ENCODE measurements around the gene CTNNA1. TPM values are rescaled to one million over a fixed set of nuclear protein-coding genes. Genes with fewer than 3 reads are reported as not detected.

Gene CTNNA1
- total and polyA plus RNA-seq, 9 of the 15 experiments (the other 6 are each of a cell fraction or from before 2014, with no cell fraction given) = 29.6 to 117 (median 89.1) TPM

DNA sequence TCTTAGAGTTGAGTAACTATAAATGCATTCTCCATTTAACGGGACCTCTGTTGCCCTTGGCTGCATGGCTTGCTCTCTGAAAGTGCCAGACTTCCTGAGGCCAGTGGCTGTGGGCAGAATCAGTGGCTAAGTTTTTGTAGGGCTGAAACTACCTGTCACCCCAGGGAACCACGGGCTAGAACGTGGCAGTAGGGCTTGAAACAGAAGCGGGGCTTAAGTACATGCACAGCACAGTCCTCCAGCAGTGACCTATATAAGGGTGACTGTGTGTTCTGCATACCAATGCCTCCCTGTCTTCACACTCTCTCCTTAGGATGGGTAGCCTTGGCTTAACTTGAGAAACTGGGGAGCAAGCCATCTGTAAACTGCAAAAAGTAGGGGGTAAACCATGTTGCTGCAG lies 165.5 kb downstream of the CTNNA1 start:
- no peaks in the 10 kb centered on the region for H3K27me3 ChIP-seq (ENCODE audit: control insufficient read depth in 2 of 2, insufficient read depth in 2 of 2, low read length in 2 of 2)
- ChIA-PET POLR2A (no interaction called here), CTCF (ENCODE audit: low intra/inter-chr PET ratio) (no interaction called here)
- no peak for DNase-seq (ENCODE audit: extremely low read depth in 1 of 4, low spot score in 3 of 4)
- ATAC-seq = no peak
- BruUV-seq (replicated peaks) = no TSS peak
- H3K27ac ChIP-seq (ENCODE audit: extremely low read depth, low read depth, low read length) = no peak overlapping the region
- WGBS (ENCODE audit: insufficient coverage, low coverage, missing lambda C conversion rate) = 76% methylated on average over 4 of the region's 4 CpGs
- no peaks in the 10 kb centered on the region for H3K4me1 ChIP-seq (replicated peaks in 1 of 2; ENCODE audit: control insufficient read depth in 2 of 2, insufficient read depth in 2 of 2, low read length in 2 of 2)
- H2AFZ ChIP-seq (ENCODE audit: low read depth, low read length) = no peak overlapping the region
- H3K9me1 ChIP-seq (ENCODE audit: control insufficient read depth, insufficient read depth, low read length) = no peaks in the 10 kb centered on the region
- no peaks in the 10 kb centered on the region for H4K20me1 ChIP-seq (replicated peaks; ENCODE audit: control insufficient read depth, insufficient read depth, low read length)
- intact Hi-C loops (cut with micrococcal nuclease) (no loop called here), in situ Hi-C loops (cut with MboI) (no loop called here)
- H3K4me3 ChIP-seq = no peak overlapping the region
- peaks cover 6% of the 10 kb centered on the region; the same call in 2 of the 3 replicates for H3K36me3 ChIP-seq (ENCODE audit: control insufficient read depth, insufficient read depth, low read length)
- no peak for FAIRE-seq
- H3K79me2 ChIP-seq (ENCODE audit: control insufficient read depth, insufficient read depth, low read length) = no peaks in the 10 kb centered on the region
- TF ChIP-seq MXI1 (IDR thresholded peaks at IDR 0.05; ENCODE audit: low read depth, low read length) (no peak), BDP1 (IDR thresholded peaks at IDR 0.05; ENCODE audit: insufficient read depth, insufficient read length) (no peak), EHMT2 (IDR thresholded peaks at IDR 0.05) (no peak), KAT7 (CRISPR knock-in tag; IDR thresholded peaks at IDR 0.05; ENCODE audit: borderline replicate concordance) (no peak), HMGN3 (IDR thresholded peaks at IDR 0.05; ENCODE audit: borderline replicate concordance, extremely low read depth, insufficient read length, low read depth, low read length) (no peak), SAFB (IDR thresholded peaks at IDR 0.05; ENCODE audit: borderline replicate concordance, low read depth, low read length) (no peak), SLC30A9 (CRISPR knock-in tag; IDR thresholded peaks at IDR 0.05) (no peak), MECOM (CRISPR knock-in tag; IDR thresholded peaks at IDR 0.05) (no peak), CEBPZ (IDR thresholded peaks at IDR 0.05; ENCODE audit: borderline replicate concordance, low read depth, low read length) (no peak), EZH2 (IDR thresholded peaks at IDR 0.05; ENCODE audit: borderline replicate concordance, low read depth, low read length) (no peak), ZBTB9 (CRISPR knock-in tag; IDR thresholded peaks at IDR 0.05) (no peak), ZKSCAN3 (CRISPR knock-in tag; IDR thresholded peaks at IDR 0.05) (no peak), HNRNPUL1 (IDR thresholded peaks at IDR 0.05; ENCODE audit: low read length) (no peak), HCFC1 (IDR thresholded peaks at IDR 0.05; ENCODE audit: low read depth, low read length) (no peak), EP400 (IDR thresholded peaks at IDR 0.05) (no peak), MAFG (tag; conservative IDR thresholded peaks at IDR 0.05) (no peak), TOE1 (IDR thresholded peaks at IDR 0.05; ENCODE audit: borderline replicate concordance) (no peak), TOE1 (CRISPR knock-in tag; IDR thresholded peaks at IDR 0.05; ENCODE audit: borderline replicate concordance, low read depth) (no peak), ZNF766 (CRISPR knock-in tag; conservative IDR thresholded peaks at IDR 0.05) (no peak)
- TF ChIP-seq, protein P1, sequence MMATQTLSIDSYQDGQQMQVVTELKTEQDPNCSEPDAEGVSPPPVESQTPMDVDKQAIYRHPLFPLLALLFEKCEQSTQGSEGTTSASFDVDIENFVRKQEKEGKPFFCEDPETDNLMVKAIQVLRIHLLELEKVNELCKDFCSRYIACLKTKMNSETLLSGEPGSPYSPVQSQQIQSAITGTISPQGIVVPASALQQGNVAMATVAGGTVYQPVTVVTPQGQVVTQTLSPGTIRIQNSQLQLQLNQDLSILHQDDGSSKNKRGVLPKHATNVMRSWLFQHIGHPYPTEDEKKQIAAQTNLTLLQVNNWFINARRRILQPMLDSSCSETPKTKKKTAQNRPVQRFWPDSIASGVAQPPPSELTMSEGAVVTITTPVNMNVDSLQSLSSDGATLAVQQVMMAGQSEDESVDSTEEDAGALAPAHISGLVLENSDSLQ (IDR thresholded peaks at IDR 0.05) = no peak
- no peak overlapping the region for H3K9ac ChIP-seq (ENCODE audit: insufficient read depth in 1 of 2, low read depth in 2 of 2, low read length in 2 of 2)
- no peak overlapping the region for H3K4me2 ChIP-seq (ENCODE audit: insufficient read depth, low read length)
- no peaks in the 10 kb centered on the region for H3K9me3 ChIP-seq (replicated peaks; ENCODE audit: control insufficient read depth, insufficient read depth, low read depth, low read length)

Data from K562 (cell line).